Neural cell (in vitro differentiated cells): Measurements from ENCODE around the gene MICU1.

Experiments
- EP300 ChIP-seq: fragments of 450-650 bp; conservative IDR thresholded peaks from 2 replicates; pipeline ENCODE4 v1.6.1; 2014; ENCODE audit warnings: antibody characterized with exemption, mild to moderate bottlenecking, moderate library complexity; ENCODE audit not compliant: poor library complexity, severe bottlenecking
- EZH2 ChIP-seq: fragments of 200-600, 300-800 bp; shearing (Covaris generic), sonication (generic); IDR thresholded peaks from 2 replicates; pipeline ENCODE4 v1.6.1; 2014; ENCODE audit warnings: antibody characterized with exemption, low read length, borderline replicate concordance, mild to moderate bottlenecking; ENCODE audit not compliant: insufficient read depth, poor library complexity, severe bottlenecking
- POLR2AphosphoS5 ChIP-seq: IDR thresholded peaks from 2 replicates; pipeline ENCODE4 v1.6.1; 2012
- TAF1 ChIP-seq: IDR thresholded peaks from 2 replicates; pipeline ENCODE4 v1.6.1; 2012; ENCODE audit warnings: low read depth
- TF ChIP-seq, protein P1 (sequence below): fragments of 450-650 bp; IDR thresholded peaks from 2 replicates; pipeline ENCODE4 v1.5.1; 2014; ENCODE audit warnings: antibody characterized with exemption, mild to moderate bottlenecking, moderate library complexity; ENCODE audit not compliant: poor library complexity, severe bottlenecking

DNA sequence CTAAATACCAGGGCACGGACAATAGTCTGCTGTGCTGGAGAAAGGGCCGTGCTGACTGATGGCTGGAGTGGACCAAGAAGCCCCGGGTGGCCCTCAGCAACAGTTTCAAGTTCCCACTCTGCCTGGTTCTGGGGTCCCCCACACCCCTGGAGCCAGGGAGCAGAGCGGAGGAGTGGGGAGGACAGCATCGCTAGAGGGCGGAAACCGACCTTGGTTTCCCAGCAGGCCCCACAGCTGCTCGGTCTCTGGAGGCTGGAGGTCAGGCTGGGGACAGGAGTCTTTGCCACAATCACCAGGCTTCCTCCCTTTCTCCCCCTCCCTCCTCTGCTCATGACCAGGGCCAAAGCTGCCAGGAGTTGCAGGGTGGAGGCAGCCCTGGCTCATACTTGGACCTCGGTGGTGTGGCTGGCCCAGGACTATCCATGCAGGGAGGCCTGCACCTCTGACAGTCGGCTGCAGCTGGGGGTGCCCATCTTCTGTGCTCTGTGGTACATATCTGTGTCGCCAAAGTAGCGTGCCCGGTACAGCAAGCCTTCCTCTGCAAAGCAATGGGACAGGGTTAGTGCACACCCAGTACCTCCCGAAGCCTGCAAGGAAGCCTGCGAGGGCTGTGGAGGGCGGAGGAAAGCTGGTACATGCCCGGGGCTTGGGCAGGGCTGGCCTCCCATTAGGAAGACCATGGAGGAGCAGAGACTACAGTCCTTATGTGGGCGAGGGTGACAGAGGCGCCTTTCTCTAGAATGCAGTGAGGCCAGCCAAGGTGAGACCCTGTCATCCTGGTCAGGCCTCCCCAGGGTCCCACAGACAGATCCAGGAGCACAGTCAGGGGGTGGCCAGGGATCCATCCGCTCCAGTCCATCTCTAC is 290.3 kb downstream of the MICU1 start:
- TF ChIP-seq, protein P1, sequence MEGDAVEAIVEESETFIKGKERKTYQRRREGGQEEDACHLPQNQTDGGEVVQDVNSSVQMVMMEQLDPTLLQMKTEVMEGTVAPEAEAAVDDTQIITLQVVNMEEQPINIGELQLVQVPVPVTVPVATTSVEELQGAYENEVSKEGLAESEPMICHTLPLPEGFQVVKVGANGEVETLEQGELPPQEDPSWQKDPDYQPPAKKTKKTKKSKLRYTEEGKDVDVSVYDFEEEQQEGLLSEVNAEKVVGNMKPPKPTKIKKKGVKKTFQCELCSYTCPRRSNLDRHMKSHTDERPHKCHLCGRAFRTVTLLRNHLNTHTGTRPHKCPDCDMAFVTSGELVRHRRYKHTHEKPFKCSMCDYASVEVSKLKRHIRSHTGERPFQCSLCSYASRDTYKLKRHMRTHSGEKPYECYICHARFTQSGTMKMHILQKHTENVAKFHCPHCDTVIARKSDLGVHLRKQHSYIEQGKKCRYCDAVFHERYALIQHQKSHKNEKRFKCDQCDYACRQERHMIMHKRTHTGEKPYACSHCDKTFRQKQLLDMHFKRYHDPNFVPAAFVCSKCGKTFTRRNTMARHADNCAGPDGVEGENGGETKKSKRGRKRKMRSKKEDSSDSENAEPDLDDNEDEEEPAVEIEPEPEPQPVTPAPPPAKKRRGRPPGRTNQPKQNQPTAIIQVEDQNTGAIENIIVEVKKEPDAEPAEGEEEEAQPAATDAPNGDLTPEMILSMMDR: no peak
- no peak for TF ChIP-seq POLR2AphosphoS5
- no peak for TF ChIP-seq EZH2
- TF ChIP-seq EP300: no peak
- TF ChIP-seq TAF1: no peak
